Spleen (tissue), 11 donors: ENCODE data around the gene MYF5. TPM values are rescaled to one million over a fixed set of nuclear protein-coding genes. Genes with fewer than 3 reads are reported as not detected.

Experiments used
- DNase-seq: peaks from one replicate; pipeline ENCODE4 v3.0.0-alpha.2; 2020
- H3K27ac ChIP-seq, 8 donors: fragments of 200-600 bp; sonication (generic) in 7 of 8; 1 replicate in 4 of 8; 2 replicates in 4 of 8; pipeline versions ENCODE4 v1.5.0 to v1.8.0; 2016 to 2021; ENCODE audit warnings: inconsistent platforms in 4 of 8, mild to moderate bottlenecking in 4 of 8, moderate library complexity in 1 of 8
- H3K27me3 ChIP-seq, 7 donors: fragments of 200-600 bp; sonication (generic) in 6 of 7; replicated peaks in 1 of 7; 1 replicate in 4 of 7; 2 replicates in 3 of 7; pipeline versions ENCODE4 v1.5.0 to v1.8.0; 2016 to 2021; ENCODE audit warnings: inconsistent platforms in 3 of 7, mild to moderate bottlenecking in 1 of 7
- H3K36me3 ChIP-seq, 6 donors: fragments of 200-600 bp; sonication (generic) in 5 of 6; 1 replicate in 4 of 6; 2 replicates in 2 of 6; pipeline versions ENCODE4 v1.5.0 to v1.8.0; 2016 to 2021; ENCODE audit warnings: inconsistent platforms in 2 of 6
- H3K4me1 ChIP-seq, 6 donors: fragments of 200-600 bp; sonication (generic) in 5 of 6; 1 replicate in 3 of 6; 2 replicates in 3 of 6; pipeline versions ENCODE4 v1.5.0 to v1.8.0; 2016 to 2021; ENCODE audit warnings: inconsistent platforms in 3 of 6
- H3K4me3 ChIP-seq, 8 donors: fragments of 200-600 bp; sonication (generic) in 7 of 8; 1 replicate in 4 of 8; 2 replicates in 4 of 8; pipeline versions ENCODE4 v1.5.0 to v1.8.0; 2016 to 2021; ENCODE audit warnings: inconsistent platforms in 4 of 8, mild to moderate bottlenecking in 4 of 8, moderate library complexity in 2 of 8
- H3K9me3 ChIP-seq, 8 donors: fragments of 200-600 bp; sonication (generic) in 7 of 8; 1 replicate in 4 of 8; 2 replicates in 4 of 8; pipeline versions ENCODE4 v1.5.0 to v1.8.0; 2016 to 2021; ENCODE audit warnings: inconsistent platforms in 4 of 8
- POLR2A ChIP-seq, 3 donors: fragments of 450-650 bp; IDR thresholded peaks; one replicate each; pipeline ENCODE4 v1.5.1; 2017; ENCODE audit warnings: antibody characterized with exemption in 3 of 3, mild to moderate bottlenecking in 1 of 3
- POLR2AphosphoS5 ChIP-seq, 3 donors: sonication (generic); formaldehyde crosslinking; IDR thresholded peaks; one replicate each; pipeline ENCODE4 v1.5.1; 2017; ENCODE audit warnings: antibody characterized with exemption in 3 of 3
- WGBS, 5 donors: extraction: QIAGEN DNeasy Blood & Tissue Kit in 3 of 5; methylation state at CpG; one replicate each; pipeline versions ENCODE4 v1.1.5 to v1.1.7; 2013 to 2018; 5-methylcytosine and 5-hydroxymethylcytosine counted together
- intact Hi-C: fragments of 100-400 bp; cut with DNase I; formaldehyde crosslinking; loops from one replicate; pipeline ENCODE4 v1.15.0; 2023; ENCODE audit warnings: low total_unique reads
- polyA plus RNA-seq, 3 donors: library from polyadenylated mRNA; stranded (reverse); fragments of 200-250 nt; gene quantifications; one replicate each; pipeline ENCODE4 v1.2.1, GENCODE V29; 2013
- total RNA-seq, 7 donors: library from RNA; depleted of rRNA in 3 of 7; stranded (reverse); fragments of >200 nt in 3 of 7; fragmentation: NEBNext Ultra II Directional in 4 of 7; extraction: Animal tissue kit (Norgen Biotek cat#: 25700) in 4 of 7; gene quantifications; one replicate each; pipeline versions ENCODE4 v1.1.0 to v1.2.1, GENCODE V29; 2016 to 2021
- TF ChIP-seq, protein P1 (sequence below), 11 experiments: fragments of 200-600 bp in 7 of 11; fragments of 450-650 bp in 4 of 11; sonication (generic) in 4 of 11; IDR thresholded peaks in 8 of 11; conservative IDR thresholded peaks in 3 of 11; 1 replicate in 7 of 11; 2 replicates in 4 of 11; pipeline versions ENCODE4 v1.4.0 to v1.8.0; 2016 to 2021; ENCODE audit warnings: antibody characterized with exemption in 11 of 11, inconsistent platforms in 4 of 11, mild to moderate bottlenecking in 1 of 11
- donor health status: healthy with polysubstance abuse.
- donor health status: DM: no; HTN: no; CAD: no; lungs with moderate emphysema.
- donor health status: DM: no; HTN: no; CAD: no.
- donor health status: Bipolar disorder and iron deficiency.
- donor health status: healthy.
- donor health status: DM: no; HTN: no; CAD: no.
- donor health status: DM: yes; HTN: yes; CAD: no.

The MYF5 gene
- total and polyA plus RNA-seq, 10 donors: not detected

DNA sequence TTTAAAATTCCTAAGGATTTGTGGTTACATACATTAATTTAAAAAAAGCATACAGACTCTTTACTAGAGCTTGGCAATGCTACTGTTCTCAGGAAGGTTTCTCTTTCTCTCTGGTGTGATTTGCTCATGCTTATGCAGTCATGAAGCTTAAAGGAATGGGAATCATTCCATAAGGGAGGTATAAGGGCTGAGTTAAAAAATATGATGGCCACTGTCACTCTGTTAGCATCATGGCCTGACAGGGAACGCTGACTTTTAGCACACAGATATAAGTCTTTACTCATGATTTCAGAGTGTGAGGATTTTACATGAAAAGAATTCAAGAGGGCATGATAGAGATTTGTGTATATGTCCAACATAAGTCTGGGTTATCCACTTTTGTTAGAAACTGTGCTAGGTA, 3.8 kb downstream of the MYF5 start:
- H3K36me3 ChIP-seq: no peaks in the 10 kb centered on the region
- intact Hi-C loops: no loop called here
- peaks cover 0 to 21% (median 15%) of the 10 kb centered on the region in 7 donors for H3K27me3 ChIP-seq
- no peaks in the 10 kb centered on the region for H3K9me3 ChIP-seq
- TF ChIP-seq, protein P1, sequence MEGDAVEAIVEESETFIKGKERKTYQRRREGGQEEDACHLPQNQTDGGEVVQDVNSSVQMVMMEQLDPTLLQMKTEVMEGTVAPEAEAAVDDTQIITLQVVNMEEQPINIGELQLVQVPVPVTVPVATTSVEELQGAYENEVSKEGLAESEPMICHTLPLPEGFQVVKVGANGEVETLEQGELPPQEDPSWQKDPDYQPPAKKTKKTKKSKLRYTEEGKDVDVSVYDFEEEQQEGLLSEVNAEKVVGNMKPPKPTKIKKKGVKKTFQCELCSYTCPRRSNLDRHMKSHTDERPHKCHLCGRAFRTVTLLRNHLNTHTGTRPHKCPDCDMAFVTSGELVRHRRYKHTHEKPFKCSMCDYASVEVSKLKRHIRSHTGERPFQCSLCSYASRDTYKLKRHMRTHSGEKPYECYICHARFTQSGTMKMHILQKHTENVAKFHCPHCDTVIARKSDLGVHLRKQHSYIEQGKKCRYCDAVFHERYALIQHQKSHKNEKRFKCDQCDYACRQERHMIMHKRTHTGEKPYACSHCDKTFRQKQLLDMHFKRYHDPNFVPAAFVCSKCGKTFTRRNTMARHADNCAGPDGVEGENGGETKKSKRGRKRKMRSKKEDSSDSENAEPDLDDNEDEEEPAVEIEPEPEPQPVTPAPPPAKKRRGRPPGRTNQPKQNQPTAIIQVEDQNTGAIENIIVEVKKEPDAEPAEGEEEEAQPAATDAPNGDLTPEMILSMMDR (IDR thresholded peaks at IDR 0.05 in 8 of 11, conservative IDR thresholded peaks at IDR 0.05 in 3 of 11): no peak
- TF ChIP-seq POLR2A (IDR thresholded peaks at IDR 0.05) (no peak), POLR2AphosphoS5 (IDR thresholded peaks at IDR 0.05) (no peak)
- H3K27ac ChIP-seq: no peak overlapping the region
- H3K4me3 ChIP-seq: no peak overlapping the region
- 69 to 89% (median 76%) methylated on average over 1 of the region's 1 CpG for WGBS, 5 donors
- no peaks in the 10 kb centered on the region for H3K4me1 ChIP-seq
- no peak for DNase-seq

DNA sequence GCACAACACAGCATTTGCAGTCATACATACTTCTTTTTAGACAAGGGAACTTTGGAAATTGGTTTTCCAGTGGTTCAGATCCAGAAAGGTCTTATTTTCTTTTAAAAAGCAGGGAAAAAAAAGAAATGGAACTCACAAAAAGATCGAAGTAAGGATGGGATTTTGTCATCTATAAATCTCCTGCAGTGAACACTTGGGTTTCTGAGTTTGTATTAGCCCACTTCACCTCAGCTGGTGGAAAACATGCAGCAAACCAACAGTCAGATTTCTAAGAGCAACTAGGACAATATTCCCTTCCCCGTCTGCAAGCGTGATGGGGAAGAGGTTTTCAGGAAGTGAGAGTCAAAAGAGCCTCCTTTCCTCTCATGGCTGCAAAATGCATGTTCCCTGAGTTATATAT, 4.6 kb downstream of the MYF5 start:
- no peaks in the 10 kb centered on the region for H3K4me1 ChIP-seq
- no peaks in the 10 kb centered on the region for H3K36me3 ChIP-seq
- TF ChIP-seq, protein P1 (IDR thresholded peaks at IDR 0.05 in 8 of 11, conservative IDR thresholded peaks at IDR 0.05 in 3 of 11): no peak
- TF ChIP-seq POLR2AphosphoS5 (IDR thresholded peaks at IDR 0.05) (no peak), POLR2A (IDR thresholded peaks at IDR 0.05) (no peak)
- no peak overlapping the region for H3K27ac ChIP-seq
- WGBS, 5 donors: 42 to 52% (median 45%) methylated on average over 3 of the region's 3 CpGs
- intact Hi-C loops: no loop called here
- H3K9me3 ChIP-seq: no peaks in the 10 kb centered on the region
- DNase-seq: no peak
- no peak overlapping the region for H3K4me3 ChIP-seq
- peaks cover 0 to 13% (median 8%) of the 10 kb centered on the region in 7 donors for H3K27me3 ChIP-seq

DNA sequence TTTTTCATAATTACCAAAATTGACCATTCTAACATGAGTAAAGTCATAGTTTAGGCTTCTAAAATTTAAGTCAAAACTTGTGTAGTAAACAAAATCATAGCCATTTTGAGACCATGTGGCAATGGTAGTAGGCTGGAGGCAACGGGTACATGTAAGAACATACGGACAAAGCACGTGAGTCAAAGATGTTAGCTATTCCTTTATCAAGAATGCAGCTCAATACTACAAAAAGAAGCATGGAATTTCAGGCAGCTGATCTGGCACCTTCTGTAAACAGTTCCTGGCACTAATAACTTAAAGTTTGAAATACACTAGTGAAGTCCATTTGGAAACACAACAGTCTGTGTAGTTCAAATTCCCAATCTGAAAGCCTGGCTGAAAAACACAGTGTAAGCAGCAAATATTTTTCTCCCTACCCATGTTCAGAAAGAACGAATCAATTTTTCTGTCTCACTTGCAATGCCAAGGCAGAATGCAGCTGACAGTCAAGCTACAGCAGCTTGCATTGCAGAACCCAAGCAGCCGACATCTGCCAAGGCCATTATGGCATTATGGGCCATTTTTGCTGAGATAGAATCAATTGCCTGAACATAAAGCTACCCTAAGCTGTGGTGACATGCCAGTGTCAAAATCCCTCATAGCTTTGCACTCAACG, 29.3 kb downstream of the MYF5 start:
- no peaks in the 10 kb centered on the region for H3K9me3 ChIP-seq
- H3K4me1 ChIP-seq: no peaks in the 10 kb centered on the region
- no peak overlapping the region for H3K27ac ChIP-seq
- intact Hi-C loops: no loop called here
- TF ChIP-seq, protein P1 (IDR thresholded peaks at IDR 0.05 in 8 of 11, conservative IDR thresholded peaks at IDR 0.05 in 3 of 11): no peak
- no peak for TF ChIP-seq POLR2AphosphoS5 (IDR thresholded peaks at IDR 0.05)
- no peak for TF ChIP-seq POLR2A (IDR thresholded peaks at IDR 0.05)
- H3K4me3 ChIP-seq: no peak overlapping the region
- H3K27me3 ChIP-seq: no peaks in the 10 kb centered on the region
- 70 to 79% (median 72%) methylated on average over 6 of the region's 6 CpGs for WGBS, 5 donors
- no peaks in the 10 kb centered on the region for H3K36me3 ChIP-seq
- DNase-seq: no peak

DNA sequence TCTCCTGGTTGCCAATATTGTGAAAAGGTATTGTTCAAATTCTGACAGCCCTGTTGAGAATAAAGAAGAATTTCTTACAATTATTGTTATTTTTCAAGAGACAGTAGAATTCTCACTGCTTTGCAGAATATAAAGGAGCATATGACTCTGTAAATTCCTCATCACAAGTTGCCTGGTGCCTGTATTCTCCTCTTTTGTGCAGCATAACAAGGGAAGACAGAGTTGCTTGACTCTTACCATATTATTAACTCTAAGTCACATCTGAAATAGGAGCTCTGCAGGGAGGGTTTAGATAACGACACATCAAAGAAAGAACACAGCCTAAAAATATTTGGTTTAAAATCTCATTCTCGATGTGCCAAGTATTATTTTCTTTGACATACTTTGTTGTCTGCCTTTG, 31.1 kb downstream of the MYF5 start:
- H3K27me3 ChIP-seq: no peaks in the 10 kb centered on the region
- TF ChIP-seq POLR2A (IDR thresholded peaks at IDR 0.05) (no peak), POLR2AphosphoS5 (IDR thresholded peaks at IDR 0.05) (no peak)
- TF ChIP-seq, protein P1 (IDR thresholded peaks at IDR 0.05 in 8 of 11, conservative IDR thresholded peaks at IDR 0.05 in 3 of 11): no peak
- no peaks in the 10 kb centered on the region for H3K4me1 ChIP-seq
- no peak overlapping the region for H3K27ac ChIP-seq
- H3K9me3 ChIP-seq: no peaks in the 10 kb centered on the region
- DNase-seq: no peak
- H3K36me3 ChIP-seq: no peaks in the 10 kb centered on the region
- 75 to 84% (median 78%) methylated on average over 2 of the region's 2 CpGs for WGBS, 5 donors
- H3K4me3 ChIP-seq: no peak overlapping the region
- intact Hi-C loops: no loop called here
